Esophagus squamous epithelium (tissue), 5 donors: Measurements from ENCODE around the gene CUL3. TPM values are rescaled to one million over a fixed set of nuclear protein-coding genes. Genes with fewer than 3 reads are reported as not detected.

ENCODE experiments used
- DNase-seq: peaks from one replicate; lab custom pipeline; 2025; lab: John Stamatoyannopoulos, UW
- H3K27ac ChIP-seq, 4 donors: fragments of 200-600 bp; sonication (generic); one replicate each; pipeline ENCODE4 v1.5.1; 2016 to 2019; ENCODE audit warnings: mild to moderate bottlenecking in 1 of 4
- H3K27me3 ChIP-seq, 4 donors: fragments of 200-600 bp; sonication (generic); 1 replicate in 3 of 4; 2 replicates in 1 of 4; pipeline versions ENCODE4 v1.5.1 to v1.6.0; 2017 to 2021; ENCODE audit warnings: antibody characterized with exemption in 1 of 4
- H3K36me3 ChIP-seq, 3 donors: fragments of 200-600 bp; sonication (generic); one replicate each; pipeline ENCODE4 v1.5.1; 2016 to 2019
- H3K4me1 ChIP-seq, 3 donors: fragments of 200-600 bp; sonication (generic); one replicate each; pipeline ENCODE4 v1.5.1; 2017 to 2019
- H3K4me3 ChIP-seq, 4 donors: fragments of 200-600 bp; sonication (generic); 1 replicate in 3 of 4; 2 replicates in 1 of 4; pipeline ENCODE4 v1.5.1; 2016 to 2019; ENCODE audit warnings: mild to moderate bottlenecking in 2 of 4, moderate library complexity in 1 of 4
- H3K9me3 ChIP-seq, 3 donors: fragments of 200-600 bp; sonication (generic); one replicate each; pipeline ENCODE4 v1.5.1; 2016 to 2019
- CTCF ChIP-seq, 6 experiments: fragments of 450-650 bp in 4 of 6; fragments of 200-600 bp in 2 of 6; sonication (generic) in 2 of 6; IDR thresholded peaks; one replicate each; pipeline ENCODE4 v1.5.1; 2016 to 2019; ENCODE audit warnings: antibody characterized with exemption in 6 of 6, mild to moderate bottlenecking in 4 of 6, moderate library complexity in 4 of 6
- POLR2A ChIP-seq, 4 donors: fragments of 450-650 bp; IDR thresholded peaks; one replicate each; pipeline ENCODE4 v1.6.1; 2017; ENCODE audit warnings: antibody characterized with exemption in 4 of 4, mild to moderate bottlenecking in 4 of 4, moderate library complexity in 3 of 4
- WGBS, 2 donors: methylation state at CpG; one replicate each; pipeline ENCODE4 v1.1.5; 2018; 5-methylcytosine and 5-hydroxymethylcytosine counted together
- intact Hi-C: fragments of 100-400 bp; cut with DNase I; formaldehyde crosslinking; loops from one replicate; pipeline ENCODE4 v1.15.0; 2022
- total RNA-seq, 4 donors: library from RNA; depleted of rRNA; stranded (reverse); fragments of >200 nt; gene quantifications; one replicate each; pipeline ENCODE4 v1.1.0, GENCODE V29; 2016
- donor health status: DM: yes; HTN: yes; CAD: no.

Gene CUL3
- total RNA-seq, 4 donors from 2014 or later: 59.7 to 91.4 (median 85.2) TPM

GRCh38 chr2:224601923-224602322 is 16.8 kb upstream of the CUL3 start:
- TF ChIP-seq CTCF (IDR thresholded peaks at IDR 0.05) (no peak), POLR2A (IDR thresholded peaks at IDR 0.05) (no peak)
- Histone ChIP-seq H3K4me3 (no peak overlapping the region), H3K36me3 (no peaks in the 10 kb centered on the region), H3K4me1 (no peaks in the 10 kb centered on the region), H3K27ac (no peak overlapping the region), H3K9me3 (no peaks in the 10 kb centered on the region), H3K27me3 (no peaks in the 10 kb centered on the region)
- WGBS, 2 donors: 81 to 86% methylated on average over 2 of the region's 2 CpGs
- DNase-seq: no peak
- intact Hi-C loops: no loop called here

DNA sequence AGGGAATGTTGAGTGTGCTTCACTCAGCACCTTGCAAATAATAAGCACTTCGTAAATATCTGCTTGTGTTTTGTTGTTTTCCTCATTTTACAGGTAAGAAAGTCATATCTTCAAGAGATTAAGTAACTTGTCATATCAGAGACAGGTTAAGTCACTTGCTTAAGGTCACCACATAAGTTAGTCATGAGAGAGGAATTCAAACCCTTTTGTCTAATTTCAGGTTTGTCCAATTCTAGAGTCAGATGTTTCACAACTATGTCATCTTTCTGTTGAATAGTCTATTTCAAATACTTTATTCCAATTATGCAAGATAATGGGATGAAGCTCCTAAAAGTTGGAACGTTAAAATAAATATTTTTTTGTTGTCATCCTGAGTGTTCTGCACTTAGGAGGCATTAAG is 13.5 kb upstream of the CUL3 start:
- Histone ChIP-seq H3K4me1 (no peaks in the 10 kb centered on the region), H3K27me3 (no peaks in the 10 kb centered on the region), H3K27ac (no peak overlapping the region), H3K4me3 (no peak overlapping the region), H3K36me3 (no peaks in the 10 kb centered on the region), H3K9me3 (no peaks in the 10 kb centered on the region)
- no peak for DNase-seq
- 72 to 75% methylated on average over 2 of the region's 2 CpGs for WGBS, 2 donors
- intact Hi-C loops: no loop called here
- TF ChIP-seq CTCF (IDR thresholded peaks at IDR 0.05) (no peak), POLR2A (IDR thresholded peaks at IDR 0.05) (no peak)

GRCh38 chr2:224596289-224596688 is 11.1 kb upstream of the CUL3 start:
- intact Hi-C loops: no loop called here
- no peaks in the 10 kb centered on the region for H3K9me3 ChIP-seq
- no peak for DNase-seq
- no peaks in the 10 kb centered on the region for H3K27me3 ChIP-seq
- WGBS, 2 donors: 73 to 85% methylated on average over 2 of the region's 2 CpGs
- no peaks in the 10 kb centered on the region for H3K4me1 ChIP-seq
- no peaks in the 10 kb centered on the region for H3K36me3 ChIP-seq
- TF ChIP-seq POLR2A (IDR thresholded peaks at IDR 0.05): no peak
- no peak for TF ChIP-seq CTCF (IDR thresholded peaks at IDR 0.05)
- H3K4me3 ChIP-seq: no peak overlapping the region
- no peak overlapping the region for H3K27ac ChIP-seq

DNA sequence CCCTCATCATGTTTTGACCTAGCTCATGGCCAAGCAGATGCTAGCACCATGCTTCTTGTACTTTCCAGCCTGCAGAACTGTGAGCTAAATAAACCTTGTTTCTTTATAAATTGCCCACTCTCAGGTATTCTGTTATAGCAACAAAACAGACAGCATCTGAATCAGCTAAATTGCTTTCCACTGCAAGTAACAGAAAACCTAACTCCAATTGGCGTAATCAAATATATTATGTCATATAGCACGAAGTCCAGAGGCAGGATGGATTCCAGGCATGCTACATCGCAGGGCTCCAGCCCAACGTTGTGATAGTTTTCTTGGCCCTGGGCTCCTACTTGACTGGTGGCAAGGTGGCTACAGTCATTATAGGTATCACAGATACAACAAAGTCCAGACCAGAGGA is 10.4 kb upstream of the CUL3 start:
- no peak for DNase-seq
- Histone ChIP-seq H3K27me3 (no peaks in the 10 kb centered on the region), H3K36me3 (no peaks in the 10 kb centered on the region), H3K27ac (no peak overlapping the region), H3K4me1 (no peaks in the 10 kb centered on the region), H3K9me3 (no peaks in the 10 kb centered on the region), H3K4me3 (no peak overlapping the region)
- TF ChIP-seq CTCF (IDR thresholded peaks at IDR 0.05): no peak
- no peak for TF ChIP-seq POLR2A (IDR thresholded peaks at IDR 0.05)
- WGBS, 2 donors: 79 to 81% methylated on average over 4 of the region's 4 CpGs
- intact Hi-C loops: no loop called here

- intact Hi-C loops: no loop called here
- DNase-seq: no peak
- 60 to 71% methylated on average over 4 of the region's 5 CpGs for WGBS, 2 donors
- no peak overlapping the region for H3K27ac ChIP-seq
- H3K4me1 ChIP-seq: no peaks in the 10 kb centered on the region
- H3K4me3 ChIP-seq: no peak overlapping the region
- no peaks in the 10 kb centered on the region for H3K27me3 ChIP-seq
- no peaks in the 10 kb centered on the region for H3K36me3 ChIP-seq
- TF ChIP-seq CTCF (IDR thresholded peaks at IDR 0.05): no peak
- TF ChIP-seq POLR2A (IDR thresholded peaks at IDR 0.05): no peak
- H3K9me3 ChIP-seq: no peaks in the 10 kb centered on the region
Measured at GRCh38 chr2:224594840-224595239, 9.7 kb upstream of the CUL3 start.
